ENCODE data around the gene GABRG3. TPM values are rescaled to one million over a fixed set of nuclear protein-coding genes. Genes with fewer than 3 reads are reported as not detected.

Gene GABRG3
- total and polyA plus RNA-seq, 2 experiments from 2014 or later: 0.10 to 1.4 TPM

- H3K27ac Mint-ChIP-seq: no peak overlapping the region
- H4K20me1 ChIP-seq (replicated peaks; ENCODE audit: insufficient read depth): no peaks in the 10 kb centered on the region
These were observed 115.8 kb downstream of the GABRG3 start for GRCh38 chr15:27086805-27087204.

More at GRCh38 chr15:27086805-27087204, 115.8 kb downstream of the GABRG3 start:
- no peaks in the 10 kb centered on the region for H3F3A ChIP-seq (replicated peaks; ENCODE audit: low read depth)
- no peak overlapping the region for H3K4me2 ChIP-seq
- no peaks in the 10 kb centered on the region for H3K27me3 ChIP-seq (ENCODE audit: insufficient read depth)
- no peak overlapping the region for H3K4me3 ChIP-seq
- no peaks in the 10 kb centered on the region for H3K9me2 ChIP-seq (ENCODE audit: insufficient read depth)
- H3K4me1 ChIP-seq (ENCODE audit: insufficient read depth): no peaks in the 10 kb centered on the region
- DNase-seq (ENCODE audit: low spot score) (no peak), ATAC-seq (peak; percentile 34; the same call in 2 of the 3 replicates)
- H3K79me2 ChIP-seq (replicated peaks; ENCODE audit: insufficient read depth): no peaks in the 10 kb centered on the region
- Mint-ChIP-seq H3K4me1 (peaks cover 13% of the 10 kb centered on the region), H3K9me3 (peaks cover 15% of the 10 kb centered on the region), H3K4me3 (no peak overlapping the region), H3K27me3 (ENCODE audit: insufficient read depth, low read depth, poor library complexity) (peaks cover 10% of the 10 kb centered on the region), H3K36me3 (ENCODE audit: low read depth) (no peaks in the 10 kb centered on the region)
- TF ChIP-seq JUNB (IDR thresholded peaks at IDR 0.05; ENCODE audit: unreplicated experiment) (no peak), POLR2AphosphoS5 (IDR thresholded peaks at IDR 0.05; ENCODE audit: low read depth) (no peak), CTCF (conservative IDR thresholded peaks at IDR 0.05; ENCODE audit: low read depth in 2 of 2) (no peak), EZH2phosphoT487 (IDR thresholded peaks at IDR 0.05; ENCODE audit: unreplicated experiment) (no peak), NANOG (IDR thresholded peaks at IDR 0.05; ENCODE audit: borderline replicate concordance) (no peak), ZNF331 (CRISPR knock-in tag; IDR thresholded peaks at IDR 0.05; ENCODE audit: low read depth) (no peak), EZH2 (IDR thresholded peaks at IDR 0.05; ENCODE audit: low read depth, unreplicated experiment) (no peak), ZNF114 (CRISPR knock-in tag; IDR thresholded peaks at IDR 0.05) (no peak), STAT1 (IDR thresholded peaks at IDR 0.05; ENCODE audit: unreplicated experiment) (no peak), CREB1 (CRISPR knock-in tag; IDR thresholded peaks at IDR 0.05; ENCODE audit: low read depth) (no peak), ZNF462 (CRISPR knock-in tag; IDR thresholded peaks at IDR 0.05) (no peak)
- TF ChIP-seq, protein P1, sequence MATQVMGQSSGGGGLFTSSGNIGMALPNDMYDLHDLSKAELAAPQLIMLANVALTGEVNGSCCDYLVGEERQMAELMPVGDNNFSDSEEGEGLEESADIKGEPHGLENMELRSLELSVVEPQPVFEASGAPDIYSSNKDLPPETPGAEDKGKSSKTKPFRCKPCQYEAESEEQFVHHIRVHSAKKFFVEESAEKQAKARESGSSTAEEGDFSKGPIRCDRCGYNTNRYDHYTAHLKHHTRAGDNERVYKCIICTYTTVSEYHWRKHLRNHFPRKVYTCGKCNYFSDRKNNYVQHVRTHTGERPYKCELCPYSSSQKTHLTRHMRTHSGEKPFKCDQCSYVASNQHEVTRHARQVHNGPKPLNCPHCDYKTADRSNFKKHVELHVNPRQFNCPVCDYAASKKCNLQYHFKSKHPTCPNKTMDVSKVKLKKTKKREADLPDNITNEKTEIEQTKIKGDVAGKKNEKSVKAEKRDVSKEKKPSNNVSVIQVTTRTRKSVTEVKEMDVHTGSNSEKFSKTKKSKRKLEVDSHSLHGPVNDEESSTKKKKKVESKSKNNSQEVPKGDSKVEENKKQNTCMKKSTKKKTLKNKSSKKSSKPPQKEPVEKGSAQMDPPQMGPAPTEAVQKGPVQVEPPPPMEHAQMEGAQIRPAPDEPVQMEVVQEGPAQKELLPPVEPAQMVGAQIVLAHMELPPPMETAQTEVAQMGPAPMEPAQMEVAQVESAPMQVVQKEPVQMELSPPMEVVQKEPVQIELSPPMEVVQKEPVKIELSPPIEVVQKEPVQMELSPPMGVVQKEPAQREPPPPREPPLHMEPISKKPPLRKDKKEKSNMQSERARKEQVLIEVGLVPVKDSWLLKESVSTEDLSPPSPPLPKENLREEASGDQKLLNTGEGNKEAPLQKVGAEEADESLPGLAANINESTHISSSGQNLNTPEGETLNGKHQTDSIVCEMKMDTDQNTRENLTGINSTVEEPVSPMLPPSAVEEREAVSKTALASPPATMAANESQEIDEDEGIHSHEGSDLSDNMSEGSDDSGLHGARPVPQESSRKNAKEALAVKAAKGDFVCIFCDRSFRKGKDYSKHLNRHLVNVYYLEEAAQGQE (IDR thresholded peaks at IDR 0.05; ENCODE audit: unreplicated experiment): no peak
- no peaks in the 10 kb centered on the region for H3K36me3 ChIP-seq (ENCODE audit: insufficient read depth)
- no peak overlapping the region for H3K27ac ChIP-seq (ENCODE audit: low read depth)
- H2AFZ ChIP-seq: peak overlapping the region; percentile 6; the same call in 1 of the 2 replicates

All from GM23338 (cell line).